GM21576 (cell line): ENCODE data around the gene ZBTB24.

Experiments
- ATAC-seq: cut with Tn5 transposase; IDR thresholded peaks from one replicate; pipeline ENCODE4 v1.9.1; 2021; ENCODE audit warnings: mild to moderate bottlenecking, moderate library complexity; ENCODE audit not compliant: unreplicated experiment

The ZBTB24 gene

DNA sequence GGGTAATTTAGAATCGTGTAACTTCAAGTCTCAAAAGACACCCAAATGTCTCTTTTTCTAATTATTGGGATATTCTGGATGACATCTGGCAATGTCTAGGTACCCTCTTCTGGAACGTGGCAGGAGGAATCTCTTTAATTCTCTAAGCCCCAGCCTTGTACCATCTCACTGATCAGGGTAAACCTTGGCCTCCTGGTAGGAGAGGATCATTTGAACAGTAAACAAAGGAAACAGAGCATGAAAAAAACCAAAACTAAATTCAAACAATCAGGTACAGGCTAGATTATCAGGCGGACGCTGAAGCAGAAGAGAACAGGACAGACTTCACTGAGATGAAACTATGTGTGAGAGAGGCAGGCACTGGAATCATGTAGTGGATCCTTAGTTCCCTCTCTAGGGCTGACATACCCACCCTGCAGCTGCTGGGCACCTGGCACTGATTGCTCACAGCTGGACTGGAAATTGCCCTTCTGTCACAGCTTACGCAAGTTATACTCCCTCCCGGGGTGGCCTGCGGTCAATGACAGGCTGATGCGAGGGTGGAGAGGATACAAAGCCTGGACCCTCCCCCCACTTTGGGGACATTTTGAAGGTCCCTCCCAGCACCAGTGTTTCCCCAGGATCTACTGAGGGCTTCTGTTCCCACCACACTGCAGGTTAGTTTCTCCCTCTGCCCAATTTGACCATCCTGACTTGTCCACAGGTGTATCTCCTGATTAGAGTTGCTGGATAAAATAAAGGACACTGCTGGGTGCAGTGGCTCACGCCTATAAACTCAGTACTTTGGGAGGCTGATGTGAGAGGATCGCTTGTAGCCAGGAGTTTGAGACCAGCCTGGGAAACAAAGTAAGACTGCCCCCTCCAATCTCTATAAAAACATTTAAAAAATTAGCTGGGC, 20.6 kb upstream of the ZBTB24 start:
- no peak for ATAC-seq

DNA sequence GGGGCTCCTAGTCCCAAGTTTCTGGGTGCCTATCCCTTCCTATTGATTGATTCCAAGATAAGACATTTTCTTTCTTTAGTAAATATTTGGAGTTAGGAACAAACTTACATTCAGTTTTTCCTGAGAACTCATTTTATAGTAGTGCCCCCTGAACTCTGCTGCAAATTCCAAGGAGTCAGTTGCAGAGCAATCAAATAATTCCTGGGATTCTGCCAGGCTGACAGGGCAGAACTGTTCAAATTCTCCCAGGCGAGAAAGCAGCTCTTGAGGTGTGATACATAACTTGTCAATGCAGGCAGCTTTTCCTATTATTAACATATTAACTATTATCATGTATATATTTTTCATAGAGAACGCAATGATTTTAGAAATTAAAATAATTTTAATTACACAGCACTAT, 15.9 kb upstream of the ZBTB24 start:
- ATAC-seq, result no peak

DNA sequence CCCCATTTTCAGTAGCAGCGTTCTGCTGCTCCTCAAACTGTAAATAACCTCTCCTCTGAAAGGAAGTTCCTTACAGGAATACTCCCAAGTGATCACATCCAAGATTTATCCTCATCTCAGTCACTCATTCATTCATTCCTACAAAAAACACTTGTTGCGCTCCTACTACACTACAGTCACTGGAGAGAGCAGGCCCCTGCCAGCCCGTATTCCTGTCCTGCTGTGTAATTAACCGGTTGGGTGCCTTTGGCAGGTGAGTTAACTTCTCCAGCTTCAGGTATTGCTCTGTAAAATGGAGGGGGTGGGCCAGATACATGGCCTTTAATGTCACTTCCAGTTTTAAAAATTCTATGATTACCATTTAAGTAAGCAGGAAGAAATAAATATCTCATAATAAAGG, 15.0 kb upstream of the ZBTB24 start:
- ATAC-seq, result no peak

DNA sequence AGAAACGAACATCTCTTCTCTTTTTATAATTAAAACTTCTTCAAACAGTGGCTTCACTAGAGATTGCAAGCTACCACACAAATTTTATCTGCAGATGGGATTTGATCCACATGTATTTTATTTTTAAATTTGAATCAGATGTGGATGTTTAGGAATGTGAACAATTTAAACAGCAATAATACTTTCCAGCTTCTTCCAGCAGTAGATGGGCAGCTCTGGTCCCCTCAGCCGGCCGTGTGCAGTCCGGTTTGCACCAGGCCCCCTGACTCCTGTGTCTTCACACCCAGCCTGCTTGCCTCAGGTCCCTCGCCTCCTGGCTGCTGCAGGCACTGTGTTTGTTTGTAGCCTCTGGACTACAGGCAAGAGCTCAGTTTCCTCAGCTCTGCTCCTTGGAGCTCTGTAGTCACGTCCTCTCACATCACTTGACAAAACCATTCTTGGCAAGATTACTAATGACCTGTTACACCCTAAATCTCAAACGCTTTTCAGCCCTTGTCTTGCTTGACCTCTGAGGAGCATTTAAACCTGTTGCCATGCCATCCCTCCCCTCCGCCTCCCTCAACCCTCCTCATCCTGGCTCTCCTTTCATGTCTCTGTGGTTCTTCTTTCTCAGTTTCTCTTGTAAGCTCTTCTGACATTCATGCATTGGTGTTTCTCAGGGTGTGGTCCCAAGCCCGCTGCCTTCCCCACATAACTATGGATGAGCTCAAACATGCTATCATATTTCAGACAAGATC, 13.2 kb upstream of the ZBTB24 start:
- ATAC-seq, result no peak

DNA sequence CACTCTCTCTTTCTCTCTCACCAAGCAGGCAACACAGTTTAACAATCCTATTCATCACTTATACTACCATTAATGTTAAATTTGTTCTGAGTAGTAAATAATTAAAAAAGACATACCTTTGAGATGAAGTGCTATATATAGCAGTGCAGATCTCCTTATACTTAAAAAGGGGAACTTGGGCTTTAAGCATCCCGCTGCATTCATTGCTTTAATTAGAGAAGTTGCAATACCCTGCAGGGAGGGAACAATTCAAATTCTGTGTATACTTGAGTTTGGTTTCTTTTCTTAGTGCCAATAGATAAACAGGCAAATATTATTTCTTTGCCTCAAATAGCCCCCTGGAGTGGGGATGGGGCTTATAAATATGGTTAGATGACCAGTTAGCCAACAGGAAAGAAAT, 10.8 kb upstream of the ZBTB24 start:
- ATAC-seq, result no peak

DNA sequence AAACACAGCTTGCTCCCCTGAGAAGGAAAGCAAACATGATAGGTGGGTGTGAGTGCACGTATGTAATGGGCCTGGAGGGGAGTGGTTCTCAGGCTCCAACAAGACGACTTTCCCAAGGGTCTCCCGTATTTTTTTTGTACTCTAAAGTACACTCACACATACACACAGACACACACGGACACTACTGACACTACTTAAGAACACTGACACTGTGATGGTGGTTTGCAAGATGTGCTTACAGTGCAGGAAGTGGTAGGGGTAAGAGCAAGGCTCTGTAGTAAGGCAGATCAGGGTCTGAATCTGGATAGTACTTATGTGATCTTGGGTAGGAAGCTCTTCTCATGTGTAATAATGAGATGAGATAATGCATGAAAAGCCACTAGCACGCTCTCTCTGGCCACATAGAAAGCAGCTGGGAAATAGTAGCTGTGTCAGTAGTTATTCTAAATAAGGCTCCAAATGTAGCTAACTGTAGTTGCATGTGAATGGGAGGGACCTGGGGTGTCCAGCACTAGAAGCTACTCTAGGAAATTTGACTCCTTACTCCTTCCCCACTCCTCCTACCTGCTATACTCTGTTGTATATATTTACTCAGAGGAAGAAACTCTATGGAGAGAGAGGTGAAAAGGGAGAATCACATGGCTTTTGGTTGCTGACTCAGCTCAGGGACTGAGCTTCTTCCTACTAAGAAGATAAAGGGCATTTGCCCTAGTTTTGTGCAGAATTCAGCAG, 8.4 kb upstream of the ZBTB24 start:
- ATAC-seq, result no peak

DNA sequence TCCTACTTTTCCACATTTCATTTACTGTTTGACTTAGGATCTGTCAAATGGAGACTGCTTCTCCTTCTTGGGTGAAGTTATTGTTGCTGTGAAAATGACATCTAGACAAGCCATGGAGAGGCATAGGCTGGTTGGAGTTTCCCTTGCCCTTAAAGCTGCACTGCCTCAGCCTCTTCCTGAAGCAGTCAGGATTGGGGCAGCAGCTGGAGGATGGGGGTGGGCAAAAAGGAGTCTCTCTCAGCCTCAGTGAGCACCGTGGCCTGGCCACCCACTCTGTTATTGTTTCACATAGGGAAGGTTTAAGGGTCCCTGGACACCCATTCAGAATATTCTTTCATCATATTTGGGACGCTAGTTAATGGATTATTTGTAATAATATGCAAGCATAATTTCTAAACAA, 7.7 kb upstream of the ZBTB24 start:
- no peak for ATAC-seq

DNA sequence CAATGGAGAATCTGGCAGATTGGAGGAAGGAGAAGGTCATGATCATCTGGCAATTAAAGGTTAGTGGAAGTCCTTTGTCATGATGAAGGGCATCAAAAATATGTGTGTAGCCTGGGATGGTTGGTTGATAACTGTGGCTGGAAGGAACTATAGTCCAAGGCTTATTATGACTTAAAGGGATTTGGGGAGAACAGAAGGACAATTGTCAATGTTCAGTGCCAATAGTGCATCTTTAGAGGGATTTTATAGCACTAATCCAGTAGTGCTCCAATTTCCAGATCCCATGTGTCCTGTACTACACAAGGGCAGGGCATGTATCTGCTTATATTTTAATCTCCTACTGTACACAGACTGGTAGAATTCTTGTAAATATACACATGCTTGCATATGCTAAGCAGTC, 5.0 kb upstream of the ZBTB24 start:
- no peak for ATAC-seq

DNA sequence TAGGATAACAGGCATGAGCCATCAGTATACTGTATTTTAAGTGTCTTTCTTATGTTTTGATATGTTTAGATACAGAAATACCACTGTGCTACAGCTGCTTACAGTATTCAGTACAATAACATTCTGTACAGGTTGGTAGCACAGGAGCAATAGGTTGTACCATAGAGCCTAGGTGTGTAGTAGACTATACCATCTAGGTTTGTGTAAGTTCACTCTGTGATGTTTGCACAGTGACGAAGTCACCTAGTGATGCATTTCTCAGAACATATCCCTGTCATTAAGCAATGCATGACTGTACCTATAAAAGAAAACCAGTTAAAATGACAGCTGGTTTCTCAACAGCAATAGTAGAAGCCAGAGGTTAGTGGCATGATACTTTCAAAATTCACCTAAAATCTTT, 3.0 kb upstream of the ZBTB24 start:
- ATAC-seq, result no peak

DNA sequence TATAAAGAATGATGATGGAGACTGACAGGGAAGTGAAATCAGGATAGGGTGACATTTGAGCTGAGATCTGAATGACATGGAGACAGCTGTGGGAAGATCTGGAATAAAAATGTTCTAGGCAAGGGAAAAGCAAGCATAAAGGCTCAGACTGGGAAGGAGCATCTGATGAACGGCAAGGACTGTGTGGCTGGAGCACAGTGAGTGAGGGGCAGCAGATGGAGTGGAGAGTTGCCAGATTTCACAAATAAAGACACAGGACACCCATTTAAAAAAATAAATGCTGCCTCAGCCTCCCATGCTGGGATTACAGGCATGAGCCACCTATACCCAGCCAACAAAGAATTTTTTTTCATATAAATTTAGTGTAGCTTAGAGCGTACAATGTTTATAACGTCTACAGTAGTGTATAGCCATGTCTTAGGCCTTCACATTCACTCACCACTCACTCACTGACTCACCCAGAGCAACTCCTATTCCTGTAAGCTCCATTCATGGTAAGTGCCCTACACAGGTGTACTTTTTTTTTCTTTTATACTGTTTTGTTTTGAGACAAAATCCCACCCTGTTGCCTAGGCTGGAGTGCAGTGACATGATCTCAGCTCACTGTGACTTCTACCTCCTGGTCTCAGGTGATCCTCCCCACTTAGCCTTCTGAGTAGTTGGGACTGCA, 2.4 kb upstream of the ZBTB24 start:
- ATAC-seq, result no peak

DNA sequence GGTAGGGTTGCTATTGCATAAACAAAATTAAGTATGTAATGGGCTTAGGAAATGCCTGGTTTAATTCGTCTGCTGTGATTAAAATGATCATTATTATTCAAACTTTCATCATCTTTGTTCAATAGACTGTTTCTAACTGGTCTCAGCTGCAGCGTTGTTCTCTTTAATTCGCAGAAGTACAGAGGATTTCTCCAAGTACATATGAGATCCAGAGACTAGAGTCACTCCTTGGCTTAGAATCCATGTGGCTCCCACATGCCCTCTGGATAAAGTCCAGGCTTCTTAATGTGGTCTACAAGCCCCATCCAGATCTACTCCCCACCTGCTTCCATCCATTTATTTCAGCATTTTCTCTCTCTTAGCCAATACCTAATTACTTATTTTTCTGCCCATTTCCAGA, 1.1 kb upstream of the ZBTB24 start:
- ATAC-seq, result no peak

DNA sequence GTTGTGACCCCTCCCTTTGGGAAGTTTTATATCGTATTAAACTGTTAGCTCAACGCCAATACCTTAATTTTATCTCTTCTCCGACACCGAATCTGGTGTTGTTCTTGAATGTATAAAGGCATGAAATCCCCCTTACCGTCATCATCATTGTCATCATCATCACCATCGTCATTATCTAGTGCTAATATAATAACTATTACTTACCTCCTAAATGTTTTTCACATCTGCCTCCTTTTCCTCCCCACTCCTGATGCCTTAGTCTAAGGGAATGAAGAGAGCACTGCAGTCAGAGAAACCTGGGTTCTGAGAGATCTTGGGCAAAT, 677 bp upstream of the ZBTB24 start:
- ATAC-seq, result peak; percentile 4

DNA sequence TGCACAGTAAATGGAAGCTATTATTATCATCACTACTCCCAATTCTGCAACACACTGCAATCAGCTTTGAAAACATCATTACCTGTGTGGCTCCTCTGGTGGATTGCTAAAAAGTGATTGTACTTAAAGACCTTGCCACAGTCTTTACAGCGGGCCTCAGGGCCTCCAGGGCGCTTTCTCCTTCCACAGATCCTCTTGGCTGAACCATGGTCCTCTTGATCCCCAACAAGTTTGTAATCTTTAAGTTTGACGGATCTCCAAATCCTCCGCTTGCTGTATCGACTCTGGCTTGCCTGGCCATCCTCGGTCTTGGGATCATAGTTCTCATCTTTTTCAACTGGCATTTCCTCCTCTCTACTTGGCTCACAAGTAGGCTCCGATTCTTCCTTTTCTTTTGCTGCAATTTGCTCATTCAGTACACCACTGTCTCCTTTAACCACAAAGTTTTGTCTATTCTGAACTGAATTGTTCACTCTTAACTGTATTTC, 2.0 kb downstream of the ZBTB24 start:
- ATAC-seq, result no peak

DNA sequence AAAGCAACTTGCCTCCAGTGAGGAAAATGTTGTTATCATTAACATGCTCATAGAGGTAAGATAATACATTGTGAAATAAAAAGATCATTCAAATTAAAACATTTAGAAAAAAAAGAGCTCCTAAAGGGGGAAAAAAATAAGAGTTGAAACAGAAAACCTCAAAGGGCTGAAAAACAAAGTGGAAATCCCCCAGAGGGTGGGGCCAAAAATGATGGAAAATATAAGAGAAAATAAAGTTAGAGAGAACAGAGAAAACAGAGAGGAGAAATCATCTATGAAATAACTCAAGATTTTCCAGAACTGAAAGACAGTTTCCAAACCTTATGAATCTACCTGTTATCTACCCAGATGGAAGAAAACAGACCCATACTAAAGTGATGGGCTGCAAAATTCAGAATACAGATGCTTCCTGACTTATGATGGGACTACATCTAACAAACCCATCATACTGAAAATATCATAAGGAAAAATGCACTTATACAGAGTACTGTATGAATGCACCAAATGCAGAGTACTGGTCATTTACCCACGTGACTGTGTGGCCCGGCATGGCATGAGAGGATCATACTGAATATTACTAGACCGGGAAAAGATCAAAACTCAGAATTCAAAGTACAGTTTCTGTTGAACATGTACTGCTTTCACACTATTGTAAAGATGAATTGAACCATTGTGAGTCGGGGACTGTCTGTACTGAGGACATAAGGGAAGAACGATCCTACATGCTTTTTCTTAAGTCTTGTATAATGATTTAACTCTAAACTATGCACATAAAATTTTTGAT, 4.0 kb downstream of the ZBTB24 start:
- no peak for ATAC-seq

DNA sequence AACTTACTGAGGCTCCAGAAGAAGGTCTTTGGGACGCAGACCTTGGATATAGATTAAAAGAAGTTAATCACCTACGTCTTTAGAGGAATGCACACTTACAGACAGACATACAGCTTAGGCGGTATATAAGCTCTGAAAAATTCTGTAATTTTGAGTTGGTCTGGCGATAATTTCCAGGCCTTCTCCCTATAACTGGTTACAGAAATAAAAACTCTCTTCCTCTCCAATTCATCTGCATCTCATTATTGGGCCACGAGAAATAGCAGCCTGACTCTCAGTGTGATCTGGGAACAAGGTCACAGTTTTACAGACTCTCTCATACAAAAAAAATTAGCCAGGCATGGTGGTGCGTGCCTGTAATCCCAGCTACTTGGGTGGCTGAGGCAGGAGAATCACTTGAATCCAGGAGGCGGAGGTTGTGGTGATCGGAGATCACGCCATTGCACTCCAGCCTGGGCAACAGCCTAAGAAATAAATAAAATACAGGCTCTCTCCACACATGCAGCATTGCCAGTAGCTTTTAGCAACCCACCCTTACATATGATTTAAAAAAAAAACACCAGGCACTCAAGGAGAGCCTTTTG, 4.7 kb downstream of the ZBTB24 start:
- ATAC-seq, result no peak

DNA sequence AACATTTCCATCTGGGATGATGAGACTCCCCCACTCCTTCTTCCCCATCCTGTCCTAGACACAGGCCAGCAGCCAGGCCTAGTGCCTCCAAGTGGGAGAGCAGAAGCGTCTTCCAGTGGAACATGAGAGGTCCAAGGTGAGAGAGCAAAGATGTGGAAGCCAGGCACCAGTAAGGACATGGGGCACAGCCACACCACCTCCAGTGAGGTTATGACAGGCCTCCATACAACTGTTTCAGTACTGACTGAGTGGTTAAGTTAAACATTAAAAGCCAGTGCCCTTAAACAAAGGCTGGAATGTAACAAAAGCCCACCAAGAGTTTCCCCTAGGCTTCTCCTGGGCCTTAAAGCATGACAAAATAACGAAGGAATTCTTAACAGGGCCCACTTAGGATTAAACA, 5.3 kb downstream of the ZBTB24 start:
- ATAC-seq, result peak; percentile 39

DNA sequence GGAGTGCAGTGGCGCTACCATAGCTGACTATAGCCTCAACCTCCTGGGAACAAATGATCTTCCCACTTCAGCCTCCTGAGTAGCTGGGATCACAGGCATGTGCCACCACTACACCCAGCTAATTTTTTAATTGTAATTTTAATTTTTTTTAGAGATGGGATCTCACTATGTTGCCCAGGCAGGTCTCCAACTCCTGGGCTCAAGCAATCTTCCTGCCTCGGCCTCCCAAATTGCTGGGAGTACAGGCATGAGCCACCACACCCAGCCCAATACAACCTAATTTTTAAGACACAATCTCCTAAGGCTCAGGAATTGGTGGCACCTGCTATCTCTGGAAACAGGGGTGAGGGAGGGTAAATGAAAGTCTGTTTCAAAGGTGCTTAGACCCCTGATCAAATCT, 5.8 kb downstream of the ZBTB24 start:
- ATAC-seq, result no peak

DNA sequence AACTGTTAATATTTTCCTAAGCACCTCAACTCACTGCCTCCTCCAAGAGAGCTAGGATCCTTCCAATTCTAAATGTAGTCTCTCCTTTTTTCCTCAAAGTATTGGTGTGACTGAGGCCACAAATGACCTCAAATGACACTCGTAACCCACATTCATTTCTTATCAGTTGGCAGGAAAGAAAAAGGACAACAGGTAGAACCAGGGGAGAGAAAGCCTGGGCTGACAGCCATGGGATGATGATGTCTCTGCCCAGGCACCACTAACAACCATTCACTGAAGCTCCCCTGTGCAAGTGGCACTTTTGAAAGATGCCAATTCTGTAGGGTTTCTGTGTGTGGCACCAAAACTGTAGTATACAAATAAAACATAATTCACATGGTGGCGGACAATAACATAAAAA, 7.4 kb downstream of the ZBTB24 start:
- no peak for ATAC-seq

DNA sequence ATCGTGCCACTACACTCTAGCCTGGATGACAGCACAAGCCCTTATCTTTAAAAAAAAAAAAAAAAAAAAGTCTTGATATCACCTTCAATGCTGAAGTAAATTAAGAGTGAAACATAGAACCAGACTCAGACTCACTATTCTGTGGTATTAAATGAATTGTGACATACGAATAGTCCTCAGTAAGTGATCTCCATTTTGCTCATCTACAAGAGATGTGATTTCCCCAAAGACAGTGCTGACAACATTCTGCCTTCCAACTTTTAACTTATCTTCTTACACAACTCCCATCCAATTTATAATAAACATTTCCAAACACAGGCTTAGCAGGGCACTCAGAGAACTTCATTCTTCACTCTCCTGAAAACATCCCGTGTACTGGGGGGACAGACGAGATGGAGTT, 8.0 kb downstream of the ZBTB24 start:
- ATAC-seq, result no peak

DNA sequence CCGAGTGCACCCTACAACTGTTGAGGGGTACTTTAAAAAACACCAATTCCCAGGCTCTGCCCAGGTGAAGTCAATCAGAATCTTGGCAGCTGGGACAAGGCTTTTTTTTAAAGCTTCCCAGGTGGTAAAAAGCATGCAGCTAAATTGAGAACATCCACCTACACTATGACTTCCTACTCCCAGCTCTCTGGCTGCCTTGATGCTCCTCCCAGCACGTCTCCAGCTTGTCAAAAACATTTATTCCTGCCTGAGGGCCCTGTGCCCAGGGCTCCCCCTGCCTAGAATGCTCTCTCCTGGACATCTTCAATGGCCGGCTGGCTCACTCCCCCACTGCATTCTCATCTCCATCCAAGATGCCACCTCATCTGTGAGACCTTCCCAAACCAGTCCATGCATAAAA, 9.9 kb downstream of the ZBTB24 start:
- ATAC-seq, result no peak
